SU-DHL-6 (cell line): ENCODE measurements around the gene KCND2.
"Not testable (repeated sequence)": the region's sequence is repeated elsewhere in the genome, so short reads cannot be mapped to it uniquely, and the experiment has no call there.

Experiments
- H2AFZ ChIP-seq: fragments of 200-600 bp; sonication (generic); 2 replicates; pipeline ENCODE4 v1.6.1; 2014; ENCODE audit warnings: low read depth, mild to moderate bottlenecking, moderate library complexity, mixed read lengths, antibody characterized with exemption, low read length; ENCODE audit not compliant: severe bottlenecking
- H3F3A ChIP-seq: fragments of 200-600 bp; shearing (Covaris generic); 2 replicates; pipeline ENCODE4 v1.6.0; 2016; ENCODE audit warnings: antibody characterized with exemption, mild to moderate bottlenecking; ENCODE audit not compliant: insufficient read depth
- H3K27ac ChIP-seq: fragments of 200-600 bp; sonication (generic); 2 replicates; pipeline ENCODE4 v1.5.1; 2016; ENCODE audit warnings: low read depth, mild to moderate bottlenecking, low read length, moderate library complexity, mixed read lengths
- H3K27me3 ChIP-seq: fragments of 200-600 bp; sonication (generic), shearing (Covaris generic); 2 replicates; pipeline ENCODE4 v1.6.0; 2014; ENCODE audit warnings: mild to moderate bottlenecking, low read length
- H3K36me3 ChIP-seq: fragments of 200-600 bp; sonication (generic); 2 replicates; pipeline ENCODE4 v1.6.1; 2014; ENCODE audit warnings: mild to moderate bottlenecking, low read length, mixed read lengths
- H3K4me2 ChIP-seq: fragments of 300-600, 200-600 bp; shearing (Covaris generic), sonication (generic); 2 replicates; pipeline ENCODE4 v1.6.0; 2014; ENCODE audit warnings: low read length, low read depth, mild to moderate bottlenecking; ENCODE audit not compliant: poor library complexity, severe bottlenecking
- H3K4me3 ChIP-seq: fragments of 200-600 bp; sonication (generic); 2 replicates; pipeline ENCODE4 v1.5.1; 2014; ENCODE audit warnings: antibody characterized with exemption, low read length, mild to moderate bottlenecking, mixed read lengths; ENCODE audit not compliant: insufficient read depth, poor library complexity, severe bottlenecking
- H3K79me2 ChIP-seq: fragments of 200-600 bp; sonication (generic); 2 replicates; pipeline ENCODE4 v1.6.1; 2014; ENCODE audit warnings: mild to moderate bottlenecking, low read length, moderate library complexity; ENCODE audit not compliant: insufficient read depth
- H3K9ac ChIP-seq: fragments of 200-600 bp; sonication (generic); 2 replicates; pipeline ENCODE4 v1.7.0; 2014; ENCODE audit warnings: mild to moderate bottlenecking, low read length
- H3K9me2 ChIP-seq: fragments of 200-600 bp; sonication (generic); replicated peaks from 2 replicates; pipeline ENCODE4 v1.6.1; 2014; ENCODE audit warnings: low read length; ENCODE audit not compliant: insufficient read depth
- H3K9me3 ChIP-seq: fragments of 200-600 bp; sonication (generic); 2 replicates; pipeline ENCODE4 v1.6.1; 2014; ENCODE audit warnings: low read length, mixed read lengths; ENCODE audit not compliant: insufficient read depth
- H4K20me1 ChIP-seq: fragments of 200-600 bp; sonication (generic); 2 replicates; pipeline ENCODE4 v1.6.1; 2014; ENCODE audit warnings: low read depth, mild to moderate bottlenecking, antibody characterized with exemption, low read length, moderate library complexity, mixed read lengths
- CTCF ChIP-seq: fragments of 200-600 bp; sonication (generic); IDR thresholded peaks from one replicate; pipeline ENCODE4 v1.5.1; 2017; ENCODE audit warnings: antibody characterized with exemption, mild to moderate bottlenecking, low read length, moderate library complexity; ENCODE audit not compliant: insufficient read depth, poor library complexity, severe bottlenecking
- EZH2phosphoT487 ChIP-seq: fragments of 200-600 bp; sonication (generic), shearing (Covaris generic); conservative IDR thresholded peaks from 2 replicates; pipeline ENCODE4 v1.6.1; 2018; ENCODE audit warnings: mild to moderate bottlenecking, antibody characterized with exemption, low read length, moderate library complexity, mixed read lengths

The KCND2 gene

DNA sequence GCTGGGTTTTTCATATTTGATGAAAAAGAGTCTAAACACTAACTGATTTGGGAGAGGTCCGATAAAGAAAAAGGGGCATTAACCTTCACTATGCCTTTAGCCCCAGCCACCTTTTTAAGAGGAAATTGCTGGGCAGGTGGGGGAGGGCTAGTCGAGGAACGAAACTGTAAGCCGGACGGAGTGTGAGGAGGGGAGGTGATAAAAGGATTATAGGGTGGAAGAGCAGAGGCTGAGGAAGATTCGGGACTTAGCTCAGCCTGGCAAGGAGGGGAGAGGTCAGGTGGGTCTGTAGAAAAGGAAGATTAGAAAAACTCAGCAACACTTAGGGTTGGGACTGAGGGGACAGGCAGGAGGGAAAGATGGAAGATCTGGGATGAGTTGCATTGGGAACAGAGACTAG is 508.0 kb downstream of the KCND2 start:
- H3K27ac ChIP-seq, result no peak overlapping the region
- no peak overlapping the region for H2AFZ ChIP-seq
- no peaks in the 10 kb centered on the region for H4K20me1 ChIP-seq
- H3K9me2 ChIP-seq, result no peaks in the 10 kb centered on the region
- no peaks in the 10 kb centered on the region for H3K36me3 ChIP-seq
- no peaks in the 10 kb centered on the region for H3K27me3 ChIP-seq
- no peaks in the 10 kb centered on the region for H3K9me3 ChIP-seq
- H3K79me2 ChIP-seq, result no peaks in the 10 kb centered on the region
- H3K4me2 ChIP-seq, result no peak overlapping the region
- H3K9ac ChIP-seq, result no peak overlapping the region
- no peak overlapping the region for H3K4me3 ChIP-seq
- no peak for TF ChIP-seq CTCF
- no peak for TF ChIP-seq EZH2phosphoT487
- no peaks in the 10 kb centered on the region for H3F3A ChIP-seq

DNA sequence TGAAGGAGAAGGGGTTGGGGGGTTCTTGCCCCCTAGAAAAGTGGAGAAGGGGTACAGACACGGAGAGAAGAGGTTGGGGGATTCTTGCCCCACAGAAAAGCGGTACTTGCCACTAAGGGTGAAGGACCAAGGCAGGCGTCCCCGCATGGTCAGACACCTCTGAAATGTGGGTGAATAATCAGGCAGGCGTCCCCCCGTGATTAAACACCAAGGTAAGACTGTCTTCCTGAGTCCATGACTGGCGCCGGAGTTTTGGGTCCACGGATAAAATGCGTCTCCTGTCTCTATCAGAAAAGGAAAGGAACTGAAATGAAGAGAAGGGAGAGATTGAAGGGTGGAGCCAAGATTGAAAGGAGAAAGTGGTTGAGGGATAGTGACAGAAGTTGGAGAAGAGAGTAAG is 508.9 kb downstream of the KCND2 start:
- H3K9me3 ChIP-seq, H3K9ac ChIP-seq, H2AFZ ChIP-seq, H3K27ac ChIP-seq, H3K9me2 ChIP-seq, H3K27me3 ChIP-seq, H3K36me3 ChIP-seq, H3K4me3 ChIP-seq, H3K79me2 ChIP-seq, H3F3A ChIP-seq, H3K4me2 ChIP-seq, H4K20me1 ChIP-seq: not testable (repeated sequence)

DNA sequence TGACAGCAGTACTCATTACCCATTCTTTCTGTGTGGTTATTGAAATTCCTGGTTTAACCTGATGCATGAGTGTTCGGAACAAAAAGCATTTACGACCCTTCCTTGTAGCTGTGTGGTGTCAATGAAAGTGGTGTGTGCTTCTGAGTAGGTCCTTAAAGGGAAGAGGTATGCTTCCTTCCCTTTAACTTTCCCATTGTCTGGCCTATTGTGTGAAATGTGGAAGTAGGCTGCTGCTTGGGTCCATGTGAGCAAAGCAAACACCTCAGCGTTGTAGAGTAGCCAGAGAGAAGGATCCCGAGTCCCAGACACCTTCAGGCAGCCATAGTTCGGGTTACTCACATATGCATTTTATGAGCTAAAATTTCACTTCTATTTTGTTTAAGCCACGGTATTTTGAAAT is 510.3 kb downstream of the KCND2 start:
- Histone ChIP-seq H3F3A (no peaks in the 10 kb centered on the region), H3K9ac (no peak overlapping the region), H3K9me2 (no peaks in the 10 kb centered on the region), H3K4me2 (no peak overlapping the region), H4K20me1 (no peaks in the 10 kb centered on the region), H3K36me3 (no peaks in the 10 kb centered on the region), H3K79me2 (no peaks in the 10 kb centered on the region), H3K27ac (no peak overlapping the region), H2AFZ (no peak overlapping the region), H3K4me3 (no peak overlapping the region), H3K9me3 (no peaks in the 10 kb centered on the region), H3K27me3 (no peaks in the 10 kb centered on the region)
- TF ChIP-seq EZH2phosphoT487 (no peak), CTCF (no peak)

GRCh38 chr7:120783721-120784120 is 510.7 kb downstream of the KCND2 start:
- no peaks in the 10 kb centered on the region for H3K36me3 ChIP-seq
- no peak overlapping the region for H3K4me3 ChIP-seq
- H3F3A ChIP-seq, result no peaks in the 10 kb centered on the region
- H3K4me2 ChIP-seq, result no peak overlapping the region
- H2AFZ ChIP-seq, result no peak overlapping the region
- no peaks in the 10 kb centered on the region for H3K9me3 ChIP-seq
- no peaks in the 10 kb centered on the region for H3K79me2 ChIP-seq
- no peaks in the 10 kb centered on the region for H4K20me1 ChIP-seq
- TF ChIP-seq EZH2phosphoT487, result no peak
- no peak overlapping the region for H3K9ac ChIP-seq
- no peaks in the 10 kb centered on the region for H3K9me2 ChIP-seq
- H3K27ac ChIP-seq, result no peak overlapping the region
- H3K27me3 ChIP-seq, result no peaks in the 10 kb centered on the region
